NCI-H1694 (cell line): Measurements from ENCODE around the gene RDH5.
A peak's percentile ranks its signal among the peaks of the same experiment; 100 is the strongest.

Source experiments
- DNase-seq: peaks from one replicate; lab custom pipeline; 2025; lab: John Stamatoyannopoulos, UW

RDH5 gene

DNA sequence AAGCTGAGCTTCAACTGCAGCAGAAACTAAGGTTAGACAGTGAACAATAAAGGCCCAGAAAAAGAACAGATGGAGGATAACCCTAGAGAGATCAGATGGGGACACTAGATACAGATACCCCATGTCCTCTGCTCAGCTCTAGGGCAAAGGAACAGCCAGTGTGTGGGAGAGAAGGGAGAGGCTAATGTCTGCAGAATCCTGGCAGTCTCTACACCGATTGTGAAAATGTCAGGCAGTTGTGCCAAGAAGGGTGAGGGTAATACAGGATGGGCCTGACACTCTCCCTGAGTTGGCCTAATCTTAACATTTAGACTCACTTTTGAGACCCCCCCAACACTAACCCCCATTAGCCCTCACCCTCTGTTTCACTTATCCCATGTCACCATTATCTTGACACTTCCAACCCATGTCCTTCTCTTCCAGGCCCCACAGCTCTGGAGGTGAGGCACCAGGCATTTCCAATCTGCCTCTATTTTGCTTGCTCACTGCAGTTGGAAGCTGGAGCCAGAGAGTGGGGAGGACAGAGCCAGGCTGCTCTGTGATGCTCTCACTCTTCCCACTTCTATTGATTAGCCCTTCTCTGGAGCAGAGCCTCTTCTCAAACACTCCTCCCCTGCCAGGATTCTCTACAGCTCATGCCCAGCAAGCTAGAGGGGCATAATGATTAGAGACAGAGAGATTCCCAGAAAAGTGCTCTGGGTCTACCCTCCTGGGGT lies 7.3 kb upstream of the RDH5 start:
- DNase-seq, result no peak

GRCh38 chr12:55713721-55714120 lies 6.5 kb upstream of the RDH5 start:
- no peak for DNase-seq

DNA sequence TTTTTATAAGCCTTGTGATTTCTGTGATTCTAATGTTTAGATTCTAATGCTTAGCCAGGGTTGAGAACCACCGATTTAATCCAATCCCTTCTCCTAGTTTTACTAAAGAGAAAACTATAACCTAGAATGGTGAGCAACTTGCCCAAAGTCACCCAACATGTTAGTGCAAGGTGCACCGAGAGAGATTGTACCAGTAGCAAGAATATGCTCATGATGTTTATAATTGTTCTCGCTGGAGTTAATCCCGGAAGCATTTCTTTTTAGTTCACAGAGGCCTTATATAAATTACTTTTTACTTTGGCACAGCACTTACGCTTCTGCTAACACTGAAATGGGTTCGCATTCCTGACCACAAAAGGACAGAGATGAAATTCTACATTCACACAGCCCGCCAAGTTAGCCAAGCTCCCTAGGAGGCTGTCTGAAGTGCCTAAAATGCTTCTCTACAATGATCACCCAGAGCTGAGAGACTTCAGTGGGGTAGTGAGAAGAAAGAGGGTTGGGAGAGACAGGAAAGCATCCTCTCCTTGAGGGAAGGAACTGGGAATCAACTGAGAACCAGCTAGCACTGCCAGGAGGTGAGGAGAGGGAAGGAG lies 4.9 kb upstream of the RDH5 start:
- DNase-seq, result no peak

GRCh38 chr12:55715833-55716581 lies 4.2 kb upstream of the RDH5 start, which contains the start of gene BLOC1S1:
Gene BLOC1S1, plus strand, starts transcription at chr12:55716046. Its CDS starts 6 bp downstream, at chr12:55716052.
- peak; percentile 82 for DNase-seq

DNA sequence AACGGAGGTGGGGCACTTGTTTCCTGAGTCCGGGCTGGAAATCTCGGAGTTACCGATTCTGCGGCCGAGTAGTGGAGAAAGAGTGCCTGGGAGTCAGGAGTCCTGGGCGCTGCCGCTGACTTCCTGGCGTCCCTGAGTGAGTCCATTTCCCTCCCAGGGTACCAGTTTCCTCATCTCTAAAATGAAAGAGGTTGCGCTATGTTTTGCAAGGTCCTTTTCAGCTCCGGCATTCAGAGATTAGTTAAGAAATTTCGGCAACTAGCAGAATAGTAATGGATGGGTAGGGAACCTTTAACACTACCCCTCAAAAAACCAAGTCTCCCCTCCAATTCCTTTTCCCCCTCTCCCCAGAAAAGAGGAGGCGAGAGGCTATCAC lies 3.6 kb upstream of the RDH5 start:
- DNase-seq, result no peak

GRCh38 chr12:55717011-55718007 lies 2.9 kb upstream of the RDH5 start:
- DNase-seq, result peak; percentile 96

GRCh38 chr12:55718015-55718414 lies 2.2 kb upstream of the RDH5 start:
- DNase-seq, result peak; percentile 33

- DNase-seq, result no peak
Measured at GRCh38 chr12:55718624-55719275, 1.4 kb upstream of the RDH5 start.

GRCh38 chr12:55719371-55719770 lies 822 bp upstream of the RDH5 start:
- no peak for DNase-seq

- peak; percentile 88 for DNase-seq
Measured at GRCh38 chr12:55720894-55721444, 776 bp downstream of the RDH5 start.

DNA sequence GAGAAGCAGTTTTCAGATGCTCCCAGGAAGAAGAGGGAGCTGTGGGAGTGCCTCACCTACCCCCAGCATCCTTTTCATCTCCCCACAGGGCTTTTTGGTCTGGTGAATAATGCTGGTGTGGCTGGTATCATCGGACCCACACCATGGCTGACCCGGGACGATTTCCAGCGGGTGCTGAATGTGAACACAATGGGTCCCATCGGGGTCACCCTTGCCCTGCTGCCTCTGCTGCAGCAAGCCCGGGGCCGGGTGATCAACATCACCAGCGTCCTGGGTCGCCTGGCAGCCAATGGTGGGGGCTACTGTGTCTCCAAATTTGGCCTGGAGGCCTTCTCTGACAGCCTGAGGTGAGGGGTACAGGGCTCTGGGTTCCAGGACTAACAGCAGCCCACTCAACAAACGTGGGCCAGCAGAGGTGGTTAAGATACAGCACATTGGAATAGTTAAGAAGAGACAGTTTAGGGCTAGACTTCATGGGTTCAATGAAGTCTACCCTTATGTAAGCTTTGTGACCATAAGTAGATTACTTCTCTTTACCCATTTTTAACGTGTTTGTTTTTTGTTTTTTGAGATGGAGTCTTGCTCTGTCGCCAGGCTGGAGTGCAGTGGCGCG lies 1.5 kb downstream of the RDH5 start:
- DNase-seq, result no peak

DNA sequence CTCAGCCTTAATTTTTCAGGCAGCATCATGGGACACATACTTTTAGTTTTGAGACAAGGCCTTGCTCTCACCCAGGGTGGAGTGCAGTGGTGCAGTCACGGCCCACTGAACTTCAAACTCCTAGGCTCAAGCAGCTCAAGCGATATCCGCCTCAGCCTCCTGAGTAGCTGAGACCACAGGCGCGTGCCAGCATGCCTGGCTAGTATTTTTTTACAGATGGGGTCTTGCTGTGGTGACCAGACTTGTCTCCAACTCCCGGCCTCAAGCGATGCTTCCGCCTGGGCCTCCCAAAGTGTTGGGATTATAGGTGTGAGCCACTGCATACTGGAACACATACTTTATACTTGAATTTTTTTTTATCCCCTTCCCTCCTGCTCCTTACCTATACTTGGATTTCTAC lies 2.8 kb downstream of the RDH5 start:
- no peak for DNase-seq

DNA sequence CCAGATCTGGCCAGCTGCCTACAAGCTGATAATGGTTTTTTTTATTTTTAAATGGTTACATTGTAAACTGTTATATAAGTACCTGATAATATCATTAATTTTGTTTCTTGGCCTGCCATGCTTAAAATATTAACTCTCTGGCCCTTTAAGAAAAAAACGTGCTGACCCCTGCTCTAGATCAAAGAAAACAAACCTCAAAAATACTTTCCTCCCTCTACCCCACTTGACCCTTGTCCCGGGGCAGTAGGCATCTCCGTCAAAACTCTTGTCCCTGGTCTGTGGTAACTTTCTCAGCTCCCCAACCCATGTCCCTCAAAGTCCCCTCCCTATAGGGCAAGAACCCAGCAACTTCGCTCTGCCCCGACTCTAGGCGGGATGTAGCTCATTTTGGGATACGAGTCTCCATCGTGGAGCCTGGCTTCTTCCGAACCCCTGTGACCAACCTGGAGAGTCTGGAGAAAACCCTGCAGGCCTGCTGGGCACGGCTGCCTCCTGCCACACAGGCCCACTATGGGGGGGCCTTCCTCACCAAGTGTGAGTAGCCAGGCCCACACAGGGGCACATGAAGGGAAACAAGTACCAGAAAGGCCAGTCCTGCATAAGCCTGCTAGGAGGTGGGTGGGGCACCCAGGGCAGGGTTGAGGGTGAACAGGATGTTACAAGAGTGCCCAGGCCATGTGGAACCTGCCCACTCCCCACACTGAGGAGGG lies 3.5 kb downstream of the RDH5 start:
- no peak for DNase-seq

DNA sequence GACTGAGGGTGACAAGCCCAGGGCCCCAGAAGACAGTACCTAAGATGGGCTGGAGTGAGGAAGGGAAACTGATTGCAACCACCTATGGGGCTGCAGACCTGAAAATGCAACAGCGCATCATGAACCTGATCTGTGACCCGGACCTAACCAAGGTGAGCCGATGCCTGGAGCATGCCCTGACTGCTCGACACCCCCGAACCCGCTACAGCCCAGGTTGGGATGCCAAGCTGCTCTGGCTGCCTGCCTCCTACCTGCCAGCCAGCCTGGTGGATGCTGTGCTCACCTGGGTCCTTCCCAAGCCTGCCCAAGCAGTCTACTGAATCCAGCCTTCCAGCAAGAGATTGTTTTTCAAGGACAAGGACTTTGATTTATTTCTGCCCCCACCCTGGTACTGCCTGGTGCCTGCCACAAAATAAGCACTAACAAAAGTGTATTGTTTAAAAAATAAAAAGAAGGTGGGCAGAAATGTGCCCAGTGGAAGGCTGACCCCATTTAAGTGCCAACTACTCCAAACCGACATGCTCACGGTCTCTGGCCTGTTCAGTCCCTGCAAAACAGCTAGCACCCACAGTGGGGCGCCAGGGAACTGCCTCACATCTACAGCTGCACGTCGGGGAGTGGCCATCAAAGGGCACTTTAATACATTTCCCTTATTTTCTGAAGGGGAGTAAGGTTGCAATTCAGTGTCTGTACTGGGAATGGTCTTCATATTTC lies 4.2 kb downstream of the RDH5 start:
- peak; percentile 22 for DNase-seq

DNA sequence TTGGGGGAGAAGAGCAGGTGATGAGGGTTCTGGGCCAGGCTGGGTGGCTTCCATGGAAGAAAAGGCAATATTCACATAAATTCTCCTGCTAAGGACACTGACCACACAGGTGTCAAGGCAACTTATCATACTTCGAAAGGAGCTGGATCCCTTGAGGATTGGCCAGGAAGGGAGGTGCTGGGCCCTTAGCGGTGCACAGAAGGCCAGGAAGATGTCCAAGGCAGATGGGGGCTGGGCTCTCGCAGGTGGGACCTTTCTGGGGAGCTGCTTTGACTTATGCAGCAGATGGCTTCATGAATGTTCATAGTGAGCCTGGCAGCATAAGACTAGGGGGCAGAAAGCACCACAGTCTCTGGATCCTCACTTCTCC lies 4.7 kb downstream of the RDH5 start:
- no peak for DNase-seq

DNA sequence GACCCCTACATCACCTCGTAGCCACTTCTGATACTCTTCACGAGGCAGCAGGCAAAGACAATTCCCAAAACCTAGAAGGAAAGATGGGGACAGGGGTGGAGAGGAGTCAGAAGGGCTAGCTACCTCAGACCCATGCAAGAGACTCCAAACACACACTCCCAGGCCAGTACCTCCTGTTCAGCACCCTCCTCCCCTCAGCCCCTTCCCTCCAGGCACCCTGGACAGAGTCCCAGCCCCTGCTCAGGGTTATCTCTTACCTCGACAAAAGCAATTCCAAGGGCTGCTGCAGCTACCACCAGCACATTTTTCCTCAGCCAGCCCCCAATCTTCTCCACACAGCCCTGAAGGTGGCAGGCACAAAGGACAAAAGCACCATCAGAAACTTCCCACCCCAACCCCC lies 5.4 kb downstream of the RDH5 start:
- DNase-seq, result no peak

DNA sequence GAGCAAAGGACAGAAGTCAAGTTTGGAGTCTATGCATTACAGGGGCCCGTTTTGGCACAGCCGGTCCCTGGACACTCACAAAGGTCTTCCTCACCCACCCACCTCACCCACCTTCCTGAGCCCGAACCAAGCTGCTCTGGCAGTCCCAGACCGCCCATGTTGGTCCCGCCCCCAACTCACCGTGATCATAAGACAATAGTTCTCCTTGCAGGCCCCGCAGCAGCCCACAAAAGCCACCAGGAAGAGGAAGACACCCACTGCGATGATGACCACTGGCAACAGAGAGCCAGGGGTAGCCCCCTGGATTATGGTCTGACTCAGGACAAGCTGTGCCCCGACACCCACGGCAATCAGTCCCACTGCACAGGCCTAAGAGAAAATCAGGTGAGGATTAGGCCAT lies 6.8 kb downstream of the RDH5 start:
- no peak for DNase-seq

DNA sequence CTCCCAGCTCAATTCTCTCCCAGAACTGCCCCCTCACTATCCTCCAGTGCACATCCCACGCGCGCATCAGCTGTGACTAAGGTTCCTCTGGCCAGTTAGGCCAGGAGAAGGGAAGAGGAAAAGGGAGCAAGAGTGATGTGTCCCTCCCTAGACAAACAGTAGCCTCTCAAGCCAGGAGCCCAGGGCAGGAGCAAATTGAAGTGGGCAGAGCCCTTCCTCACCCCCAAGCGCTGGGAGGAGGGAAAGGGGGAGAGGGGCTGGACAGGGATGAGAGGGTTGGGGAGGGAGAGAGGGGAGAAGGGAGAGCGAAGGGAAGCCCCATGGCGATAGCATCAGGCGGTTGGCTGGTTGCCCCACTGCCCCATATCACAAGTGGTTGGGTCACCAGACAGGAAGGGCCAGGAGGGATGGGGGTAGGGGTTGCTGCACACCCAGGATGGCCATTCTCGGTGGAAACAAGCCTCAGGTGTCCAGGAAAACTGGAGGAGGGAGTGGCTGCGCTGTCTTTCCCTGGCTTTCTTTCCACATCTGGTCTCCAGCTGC lies 7.5 kb downstream of the RDH5 start:
- DNase-seq, result no peak
